ENCODE measurements around the gene DSTYK.

- TF ChIP-seq CTCF (IDR thresholded peaks at IDR 0.05), result no peak
- no peak for TF ChIP-seq POLR2A (IDR thresholded peaks at IDR 0.05)
Observed at GRCh38 chr1:205111354-205111753, 100.1 kb downstream of the DSTYK start.
